Esophagus muscularis mucosa (tissue), 3 donors: ENCODE data around the gene NME8.

Source experiments
- EP300 ChIP-seq: sonication (generic); formaldehyde crosslinking; IDR thresholded peaks from one replicate; pipeline ENCODE4 v1.6.1; 2017; ENCODE audit warnings: antibody characterized with exemption
- TF ChIP-seq, protein P1 (sequence below), 3 experiments: fragments of 200-600 bp in 2 of 3; fragments of 450-650 bp in 1 of 3; sonication (generic) in 2 of 3; IDR thresholded peaks; one replicate each; pipeline ENCODE4 v1.5.1; 2017 to 2019; ENCODE audit warnings: antibody characterized with exemption in 3 of 3, mild to moderate bottlenecking in 2 of 3, moderate library complexity in 1 of 3

DNA sequence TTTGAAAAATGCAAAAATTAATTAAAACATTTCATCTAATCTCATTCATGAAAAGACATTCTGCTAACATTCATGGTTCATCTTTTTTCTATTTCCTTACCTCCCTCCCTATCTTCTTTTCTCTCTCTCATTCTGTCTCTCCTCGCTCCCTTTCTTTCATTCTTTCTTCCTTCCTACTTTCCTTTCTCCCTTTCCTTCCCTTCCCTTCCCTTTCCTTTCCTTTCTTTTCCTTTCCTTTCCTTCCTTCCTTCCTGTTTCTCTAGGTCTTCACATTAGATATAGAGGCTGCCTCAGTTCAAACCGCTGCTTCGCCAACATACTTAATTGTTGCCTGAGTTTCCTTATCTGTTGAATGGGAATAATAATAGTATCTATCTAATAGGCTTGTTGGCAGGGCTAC is 46.3 kb downstream of the NME8 start:
- TF ChIP-seq, protein P1, sequence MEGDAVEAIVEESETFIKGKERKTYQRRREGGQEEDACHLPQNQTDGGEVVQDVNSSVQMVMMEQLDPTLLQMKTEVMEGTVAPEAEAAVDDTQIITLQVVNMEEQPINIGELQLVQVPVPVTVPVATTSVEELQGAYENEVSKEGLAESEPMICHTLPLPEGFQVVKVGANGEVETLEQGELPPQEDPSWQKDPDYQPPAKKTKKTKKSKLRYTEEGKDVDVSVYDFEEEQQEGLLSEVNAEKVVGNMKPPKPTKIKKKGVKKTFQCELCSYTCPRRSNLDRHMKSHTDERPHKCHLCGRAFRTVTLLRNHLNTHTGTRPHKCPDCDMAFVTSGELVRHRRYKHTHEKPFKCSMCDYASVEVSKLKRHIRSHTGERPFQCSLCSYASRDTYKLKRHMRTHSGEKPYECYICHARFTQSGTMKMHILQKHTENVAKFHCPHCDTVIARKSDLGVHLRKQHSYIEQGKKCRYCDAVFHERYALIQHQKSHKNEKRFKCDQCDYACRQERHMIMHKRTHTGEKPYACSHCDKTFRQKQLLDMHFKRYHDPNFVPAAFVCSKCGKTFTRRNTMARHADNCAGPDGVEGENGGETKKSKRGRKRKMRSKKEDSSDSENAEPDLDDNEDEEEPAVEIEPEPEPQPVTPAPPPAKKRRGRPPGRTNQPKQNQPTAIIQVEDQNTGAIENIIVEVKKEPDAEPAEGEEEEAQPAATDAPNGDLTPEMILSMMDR (IDR thresholded peaks at IDR 0.05): no peak
- TF ChIP-seq EP300: no peak
